Activated gamma-delta T cell (primary cell): ENCODE measurements around the gene PRR35.

ENCODE experiments used
- DNase-seq: peaks from one replicate; lab custom pipeline; 2025; lab: John Stamatoyannopoulos, UW

The PRR35 gene

DNA sequence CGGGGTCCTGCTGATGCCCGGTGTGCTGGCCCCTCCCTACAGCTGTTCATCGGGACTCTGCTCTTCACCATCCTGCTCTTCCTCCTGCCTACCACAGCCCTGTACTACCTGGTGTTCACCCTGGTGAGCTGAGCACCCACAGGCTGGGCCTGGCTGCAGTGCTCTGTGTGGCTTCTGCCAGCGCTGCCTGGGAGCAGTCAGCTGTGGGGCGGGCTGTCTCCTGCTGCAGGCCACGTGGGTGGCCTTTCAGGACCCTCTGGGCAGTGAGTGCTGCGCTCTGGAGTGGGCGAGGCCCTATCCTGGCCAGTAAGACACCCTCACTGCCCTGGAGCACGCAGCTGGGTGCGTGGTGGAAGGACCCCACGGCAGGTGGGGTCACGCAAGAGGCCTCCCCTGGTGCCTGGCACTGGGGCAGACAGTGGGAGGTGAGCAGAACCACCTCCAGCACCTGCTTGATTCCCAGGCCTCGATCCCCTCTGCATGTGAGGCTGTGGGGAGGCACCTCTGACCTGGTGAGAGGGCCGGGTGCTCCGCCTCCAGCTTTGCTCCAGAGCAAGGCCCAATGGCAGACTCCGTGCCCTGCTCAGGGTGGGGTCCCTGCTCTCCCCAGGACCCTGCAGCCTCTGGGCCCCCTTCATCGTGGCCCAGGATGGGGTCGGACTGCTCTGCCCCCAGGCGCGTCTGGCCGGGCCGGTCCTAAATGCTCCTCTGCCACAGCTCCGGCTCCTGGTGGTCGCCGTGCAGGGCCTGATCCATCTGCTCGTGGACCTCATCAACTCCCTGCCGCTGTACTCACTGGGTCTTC, 20.1 kb downstream of the PRR35 start:
- no peak for DNase-seq

DNA sequence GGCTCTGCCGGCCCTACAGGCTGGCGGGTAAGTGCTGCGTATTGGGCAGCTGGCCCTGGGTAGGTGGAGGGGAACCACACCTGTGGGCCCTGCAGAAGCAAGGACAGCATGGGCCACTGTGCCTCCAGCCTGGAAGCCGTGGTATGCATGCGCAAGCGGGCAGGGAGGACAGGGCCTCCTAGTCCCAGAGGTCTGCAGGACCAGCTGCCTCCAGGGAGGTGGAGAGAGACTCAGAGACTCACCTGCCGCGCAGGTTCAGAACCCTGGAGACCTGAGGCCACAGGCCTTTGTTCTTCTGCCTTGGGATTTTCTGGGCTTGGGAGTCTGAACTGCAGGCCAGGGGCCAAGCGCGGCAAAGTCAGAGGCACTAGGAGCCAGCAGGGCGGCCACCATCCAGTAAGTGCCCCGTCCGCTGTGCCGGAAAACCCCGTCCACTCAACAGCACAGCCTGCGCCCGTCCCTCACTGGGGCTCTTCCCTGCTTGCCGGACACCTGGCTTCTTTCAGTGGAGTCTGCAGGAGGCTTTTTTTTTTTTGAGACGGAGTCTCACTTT, 20.8 kb downstream of the PRR35 start:
- DNase-seq = no peak

DNA sequence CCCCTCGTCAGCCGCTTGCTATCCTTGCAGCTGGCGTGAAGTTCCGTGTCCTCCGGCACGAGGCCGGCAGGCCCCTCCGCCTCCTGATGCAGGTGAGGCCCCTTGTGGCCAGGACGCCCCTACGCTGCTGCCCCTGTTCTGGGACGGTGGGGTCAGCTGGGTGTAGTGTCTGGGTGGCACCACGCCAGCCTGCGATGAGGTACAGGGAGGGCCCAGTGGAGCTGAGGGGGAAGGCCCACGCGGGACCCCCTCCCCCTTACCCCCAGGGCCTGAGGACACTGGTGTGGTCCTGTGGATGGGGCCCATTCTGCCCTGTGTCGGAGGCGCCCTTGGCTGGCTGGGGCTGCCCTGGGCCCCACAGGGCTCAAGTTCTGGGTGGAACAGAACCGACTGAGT, 22.0 kb downstream of the PRR35 start:
- no peak for DNase-seq

DNA sequence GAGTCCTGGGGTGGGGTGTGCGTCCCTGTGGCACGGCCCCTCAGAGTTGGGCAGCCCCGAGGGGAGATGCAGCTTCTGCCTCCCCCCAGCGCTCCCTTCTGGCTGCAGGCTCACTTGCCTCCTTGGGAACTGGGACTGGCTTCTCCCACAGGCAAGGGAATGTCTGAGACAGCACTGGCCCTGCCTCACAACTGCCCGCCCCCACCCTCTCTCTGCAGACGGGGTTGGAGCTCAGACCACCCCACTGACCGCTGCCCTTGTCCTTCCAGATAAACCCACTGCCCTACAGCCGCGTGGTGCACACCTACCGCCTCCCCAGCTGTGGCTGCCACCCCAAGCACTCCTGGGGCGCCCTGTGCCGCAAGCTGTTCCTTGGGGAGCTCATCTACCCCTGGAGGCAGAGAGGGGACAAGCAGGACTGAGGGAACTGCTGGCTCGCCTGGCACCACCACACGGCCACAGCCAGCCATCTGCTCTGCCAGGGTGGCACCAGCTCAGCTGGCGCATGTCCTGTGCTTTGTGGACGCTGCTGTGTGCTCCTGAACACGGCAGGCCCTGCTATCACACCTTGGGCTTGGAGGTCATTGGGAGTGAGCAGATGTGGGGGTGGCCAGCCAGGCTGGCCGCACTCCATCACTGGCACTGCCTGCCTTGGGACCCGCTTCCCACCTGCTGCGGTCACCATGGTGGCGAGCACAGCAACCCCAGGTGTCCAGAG, 22.6 kb downstream of the PRR35 start:
- no peak for DNase-seq

DNA sequence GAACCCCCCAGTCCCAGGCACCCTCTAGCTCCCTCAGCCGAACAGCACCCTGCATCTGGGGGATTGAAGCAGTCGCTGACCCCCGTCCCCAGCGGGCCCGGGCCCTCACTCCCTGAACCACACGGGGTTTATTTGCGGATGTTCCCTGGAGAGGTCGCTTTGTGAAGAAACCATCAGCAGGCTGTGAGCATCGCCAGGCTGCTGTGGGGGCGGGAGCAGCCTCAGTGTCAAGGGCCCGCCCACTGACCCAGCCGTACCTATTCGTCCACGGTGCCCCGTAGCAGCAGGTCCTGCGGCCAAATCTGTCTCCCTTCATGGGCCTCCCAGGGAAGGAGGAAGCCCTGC, 23.2 kb downstream of the PRR35 start:
- DNase-seq = no peak

DNA sequence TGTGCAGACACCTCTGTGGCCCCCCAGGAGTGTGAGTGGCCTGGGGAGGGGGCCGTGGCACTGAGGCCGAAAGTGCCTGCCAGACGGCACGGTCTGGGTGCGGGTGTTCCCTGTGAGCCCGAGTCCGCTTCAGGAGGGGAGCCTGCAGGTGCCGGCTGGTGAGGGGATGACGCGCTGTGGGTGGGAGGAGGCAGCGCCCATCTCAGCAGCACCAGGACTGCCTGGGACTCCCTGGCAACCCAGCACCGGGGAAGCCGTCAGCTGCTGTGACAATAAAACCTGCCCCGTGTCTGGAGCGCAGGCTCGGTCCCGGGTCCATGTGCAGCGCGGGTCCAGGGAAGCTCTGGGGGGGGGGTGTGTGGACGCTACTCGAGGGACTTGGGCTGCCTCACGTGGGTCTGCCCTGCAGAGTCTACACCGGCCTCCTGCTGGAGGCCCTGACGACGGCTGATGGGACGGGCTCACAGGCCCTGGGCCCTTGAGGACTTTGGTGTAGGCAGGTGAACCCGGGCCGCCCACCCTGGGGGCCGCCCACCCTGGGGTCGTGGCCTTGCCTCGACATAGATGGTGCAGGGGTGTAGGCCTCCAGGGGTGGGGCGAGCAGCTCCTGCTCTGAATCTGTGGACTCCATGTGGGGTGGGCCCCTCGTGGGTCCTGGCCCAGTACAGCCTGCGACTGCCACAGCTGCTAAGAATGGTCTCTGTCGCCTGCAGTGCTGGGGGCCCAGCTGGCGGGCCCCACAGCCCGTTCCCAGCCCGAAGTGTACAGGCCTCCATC, 23.8 kb downstream of the PRR35 start:
- no peak for DNase-seq

DNA sequence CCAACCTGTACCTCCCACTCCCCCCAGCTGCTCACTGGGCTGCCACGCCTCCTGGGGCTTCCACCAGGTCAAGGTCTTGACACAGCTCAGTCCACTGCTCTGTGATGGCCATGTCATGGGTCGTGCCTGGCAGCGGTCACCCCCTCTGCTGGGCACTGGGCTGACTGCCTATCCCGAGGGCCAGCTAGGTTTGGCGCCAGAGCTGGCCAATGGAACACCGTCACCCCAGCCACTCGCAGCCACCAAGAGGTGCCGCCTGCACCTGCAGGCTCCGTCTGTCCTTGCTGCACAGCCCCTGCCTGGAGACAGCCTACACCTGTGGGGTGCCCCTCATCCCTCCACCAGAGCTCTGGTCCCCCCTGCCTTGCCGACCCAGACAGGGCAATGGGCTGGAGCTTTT, 25.2 kb downstream of the PRR35 start:
- no peak for DNase-seq

DNA sequence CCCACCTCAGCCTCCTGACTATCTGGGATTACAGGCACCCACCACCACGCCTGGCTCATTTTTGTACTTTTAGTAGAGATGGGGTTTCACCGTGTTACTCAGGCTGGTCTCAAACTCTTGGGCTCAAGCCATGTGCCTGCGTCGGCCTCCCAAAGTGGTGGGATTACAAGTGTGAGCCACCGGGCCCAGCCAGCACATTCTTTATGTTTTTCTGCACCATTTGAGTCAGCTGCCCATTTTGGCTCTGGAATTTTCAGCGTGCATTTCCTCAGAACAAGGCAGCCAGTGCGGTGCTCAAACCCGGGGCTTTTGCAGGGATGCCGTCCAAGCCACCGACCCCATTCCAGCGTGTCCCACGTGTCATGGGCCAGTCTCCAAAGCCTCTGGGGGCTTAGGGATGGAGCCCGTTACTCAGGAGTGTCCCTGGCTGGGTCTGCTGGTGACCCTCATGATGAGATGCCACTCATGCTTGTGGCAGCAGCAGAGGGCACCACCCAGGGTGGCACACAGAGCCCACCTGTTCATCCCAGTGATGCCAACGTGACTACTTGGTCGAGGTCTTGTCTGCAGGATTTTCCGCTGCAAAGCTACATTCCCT, 26.0 kb downstream of the PRR35 start:
- no peak for DNase-seq

DNA sequence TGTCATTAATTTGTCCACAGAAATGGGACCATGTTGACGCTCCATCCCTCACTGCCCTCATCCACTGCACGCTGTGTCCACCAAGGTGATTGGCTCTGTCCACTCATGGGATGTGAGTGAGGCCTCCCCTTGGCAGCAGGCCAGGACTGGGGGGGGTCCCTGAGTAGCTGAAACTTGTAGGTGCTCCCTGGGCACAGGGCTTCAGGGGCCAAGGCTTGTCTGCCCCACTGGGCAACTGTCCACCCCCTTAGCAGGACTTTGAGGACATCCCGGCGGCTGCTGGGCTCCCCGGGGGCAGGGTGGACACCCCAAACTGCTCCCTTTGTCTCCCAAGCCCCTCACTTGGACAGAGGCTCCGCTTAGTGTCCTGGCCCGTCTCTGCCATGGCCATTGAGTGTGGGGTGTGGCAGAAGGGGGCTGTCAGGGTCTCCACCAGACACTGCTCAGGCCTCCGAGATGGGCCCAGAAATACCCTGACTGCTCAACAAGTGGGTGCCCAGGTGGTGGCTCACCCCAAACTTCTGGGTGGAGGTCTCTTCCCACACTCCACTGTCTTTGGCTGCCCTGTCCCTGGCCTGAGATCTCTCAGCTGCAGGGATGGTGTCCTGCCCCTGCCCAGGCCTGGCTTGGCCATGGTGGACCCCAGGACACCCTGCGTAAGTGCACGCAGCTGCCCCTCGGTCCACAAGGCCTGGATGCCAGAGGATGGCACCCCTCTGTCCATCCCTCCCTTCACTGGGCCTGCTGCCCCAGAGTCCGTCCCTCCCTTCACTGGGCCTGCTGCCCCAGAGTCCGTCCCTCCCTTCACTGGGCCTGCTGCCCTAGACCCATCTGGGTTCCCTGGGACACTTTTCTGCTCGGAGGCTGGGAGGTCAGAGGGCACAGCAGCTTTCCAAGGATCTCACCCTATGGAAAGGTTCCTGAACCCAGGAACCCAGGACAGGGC, 26.7 kb downstream of the PRR35 start:
- DNase-seq = no peak

DNA sequence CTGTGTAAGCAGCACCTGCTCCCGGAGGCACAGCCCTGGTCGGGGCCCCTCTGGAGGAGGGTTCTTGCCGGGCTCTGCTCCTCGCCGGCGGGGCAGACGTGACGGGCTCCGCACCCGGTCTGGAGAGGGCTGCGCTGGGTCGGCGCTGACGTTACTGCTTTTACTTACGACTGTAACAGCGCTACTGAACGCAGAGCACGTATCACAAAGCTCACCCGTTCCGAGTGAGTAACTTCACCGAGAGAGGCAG, 28.4 kb downstream of the PRR35 start:
- DNase-seq = peak; percentile 44

DNA sequence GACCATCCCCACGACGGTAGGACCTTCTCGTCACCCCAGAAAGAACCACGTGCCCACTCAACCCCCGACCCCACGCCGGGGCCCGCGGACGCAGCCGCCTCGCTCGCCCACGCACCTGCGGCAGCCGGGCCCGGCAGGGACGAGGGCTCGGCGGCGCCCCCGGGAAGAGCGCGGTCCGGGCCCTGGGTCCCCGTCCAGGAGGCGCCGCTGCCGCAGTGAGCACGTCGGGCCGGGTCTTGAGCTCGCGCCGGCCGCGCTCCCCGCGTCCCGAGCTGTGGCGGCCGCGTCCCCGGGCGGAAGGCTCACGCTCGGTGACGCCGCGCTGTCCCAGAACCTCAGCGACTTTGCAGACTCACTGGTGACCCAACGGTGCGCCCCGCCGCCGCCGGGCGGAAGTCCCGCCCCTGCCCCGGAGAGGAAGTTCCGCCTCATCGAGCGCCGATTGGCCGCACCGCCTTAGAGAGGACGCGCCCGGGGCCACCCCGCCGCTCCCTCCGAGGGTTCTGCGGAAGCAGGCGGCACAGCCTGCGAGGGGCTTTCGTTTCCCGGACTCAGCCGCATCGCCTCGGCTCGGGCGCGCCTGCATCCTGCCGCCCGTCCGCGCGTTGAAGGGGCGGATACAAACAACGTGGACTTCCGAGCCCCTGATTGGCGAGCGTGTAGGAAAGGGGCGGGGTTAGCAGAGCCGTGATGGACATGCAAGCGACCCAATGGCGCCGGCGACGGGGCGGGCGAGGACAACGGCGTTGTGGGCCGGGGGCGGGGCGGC, 28.9 kb downstream of the PRR35 start:
- peak; percentile 99 for DNase-seq

DNA sequence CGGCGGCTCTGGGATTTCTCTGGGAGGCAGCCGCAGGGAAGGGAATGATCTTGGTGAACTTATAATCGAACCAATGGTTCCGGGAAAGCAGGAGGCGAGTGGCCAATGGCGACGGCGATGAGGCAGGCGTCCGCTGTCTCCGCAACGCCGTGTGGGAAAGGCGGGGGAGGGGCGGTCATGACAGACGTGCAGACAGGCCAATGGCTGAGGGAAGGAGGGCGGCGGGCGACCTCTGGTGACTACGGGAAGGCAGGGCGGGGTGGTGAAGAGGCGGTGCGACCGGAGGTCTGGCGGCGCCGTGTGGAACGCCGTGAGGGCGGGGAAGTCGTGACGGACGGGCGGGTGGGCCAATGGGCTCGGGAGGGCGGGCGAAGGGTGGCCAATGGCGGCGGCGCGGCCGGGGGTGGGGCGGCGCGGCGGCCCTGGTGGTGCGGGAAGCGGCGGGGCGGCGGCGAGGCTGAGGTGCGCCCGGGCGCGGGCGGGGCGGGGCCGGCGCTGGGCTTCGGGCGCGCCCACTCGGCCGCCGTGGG, 29.5 kb downstream of the PRR35 start, which contains the start of gene RAB40C:
Gene RAB40C (plus strand): TSS at position 409 of the 530 bp plus-strand sequence. CDS start 226 bp downstream, outside the sequence.
- DNase-seq = peak; percentile 98

DNA sequence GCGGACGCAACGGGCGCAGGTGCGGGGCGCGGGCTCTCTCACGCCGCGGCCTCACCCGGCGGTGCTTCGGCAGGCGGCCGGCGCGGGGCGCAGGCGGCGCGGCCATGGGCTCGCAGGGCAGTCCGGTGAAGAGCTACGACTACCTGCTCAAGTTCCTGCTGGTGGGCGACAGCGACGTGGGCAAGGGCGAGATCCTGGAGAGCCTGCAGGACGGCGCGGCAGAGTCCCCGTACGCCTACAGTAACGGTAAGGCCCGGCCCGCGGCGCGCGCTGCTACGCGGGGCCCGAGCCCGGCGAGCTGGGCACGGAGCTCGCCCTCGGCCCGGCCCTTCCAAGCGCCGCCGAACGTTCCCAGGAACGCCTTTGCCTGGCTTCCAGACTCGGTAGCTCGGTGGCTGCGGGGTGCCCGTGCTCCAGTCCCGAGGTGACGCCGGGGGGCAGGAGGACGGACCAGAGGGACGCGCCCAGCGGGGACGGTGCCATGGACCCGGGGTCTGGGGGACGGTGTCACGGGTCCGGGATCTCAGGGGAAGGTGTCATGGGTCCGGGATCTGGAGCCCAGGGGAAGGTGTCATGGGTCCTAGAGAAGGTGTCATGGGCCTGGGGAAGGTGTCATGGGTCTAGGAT, 30.1 kb downstream of the PRR35 start:
- DNase-seq = no peak

DNA sequence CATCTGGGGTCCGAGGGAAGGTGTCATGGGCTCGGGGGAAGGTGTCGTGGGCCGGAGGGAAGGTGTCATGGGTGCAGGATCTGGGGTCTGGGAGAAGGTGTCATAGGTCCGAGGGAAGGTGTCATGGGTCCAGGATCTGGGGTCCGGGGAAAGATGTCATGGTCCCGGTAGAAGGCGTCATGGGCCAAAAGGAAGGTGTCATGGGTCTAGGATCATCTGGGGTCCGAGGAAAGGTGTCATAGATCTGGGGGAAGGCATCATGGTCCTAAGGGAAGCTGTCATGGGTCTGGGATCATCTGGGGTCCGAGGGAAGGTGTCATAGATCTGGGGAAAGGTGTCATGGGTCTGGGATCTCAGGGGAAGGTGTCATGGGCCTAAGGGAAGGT, 30.6 kb downstream of the PRR35 start:
- no peak for DNase-seq

DNA sequence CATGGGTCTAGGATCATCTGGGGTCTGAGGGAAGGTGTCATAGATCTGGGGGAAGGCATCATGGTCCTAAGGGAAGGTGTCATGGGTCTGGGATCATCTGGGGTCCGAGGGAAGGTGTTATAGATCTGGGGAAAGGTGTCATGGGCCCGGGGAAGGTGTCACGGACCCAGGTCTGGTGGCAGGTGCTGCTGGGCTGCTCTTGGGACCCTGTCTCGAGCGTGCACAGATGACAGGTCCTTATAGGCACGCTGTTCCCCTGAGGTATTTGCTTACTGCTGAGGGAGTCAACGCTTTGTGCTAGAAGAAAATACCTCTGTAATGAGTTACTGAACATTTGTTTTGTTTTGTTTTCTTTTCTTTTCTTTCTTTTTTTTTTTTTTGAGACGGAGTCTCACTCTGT, 31.0 kb downstream of the PRR35 start:
- no peak for DNase-seq

DNA sequence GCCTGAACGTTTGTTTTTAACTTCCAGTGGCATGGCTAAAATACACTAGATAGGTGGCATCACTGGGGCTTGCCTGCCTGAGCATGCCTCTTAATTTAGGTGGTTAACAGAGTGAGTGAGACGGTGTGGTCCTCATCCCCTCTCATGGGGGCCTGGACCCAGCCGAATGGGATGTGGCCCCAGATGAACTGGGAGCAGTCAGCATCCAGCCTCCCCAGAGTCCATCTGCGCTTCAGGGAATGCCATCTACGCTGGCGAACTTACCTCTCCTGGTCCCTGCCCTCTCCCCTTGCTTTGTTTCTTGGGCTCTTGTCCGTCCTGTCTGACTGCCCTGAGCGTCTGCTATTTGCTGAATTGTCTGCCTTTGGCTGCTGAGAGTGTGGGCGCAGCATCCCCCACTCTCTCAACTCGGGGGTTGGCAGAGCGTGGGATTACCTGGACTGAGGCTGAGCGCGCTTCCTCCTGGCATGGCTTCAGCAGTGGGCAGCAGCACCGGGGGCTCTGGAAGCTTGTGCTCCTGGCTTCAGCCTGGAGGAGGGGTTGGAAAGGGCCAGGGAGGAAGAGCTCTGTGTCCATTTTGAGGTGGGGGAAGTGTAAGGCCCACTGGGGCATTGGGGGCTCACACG, 31.8 kb downstream of the PRR35 start:
- no peak for DNase-seq

DNA sequence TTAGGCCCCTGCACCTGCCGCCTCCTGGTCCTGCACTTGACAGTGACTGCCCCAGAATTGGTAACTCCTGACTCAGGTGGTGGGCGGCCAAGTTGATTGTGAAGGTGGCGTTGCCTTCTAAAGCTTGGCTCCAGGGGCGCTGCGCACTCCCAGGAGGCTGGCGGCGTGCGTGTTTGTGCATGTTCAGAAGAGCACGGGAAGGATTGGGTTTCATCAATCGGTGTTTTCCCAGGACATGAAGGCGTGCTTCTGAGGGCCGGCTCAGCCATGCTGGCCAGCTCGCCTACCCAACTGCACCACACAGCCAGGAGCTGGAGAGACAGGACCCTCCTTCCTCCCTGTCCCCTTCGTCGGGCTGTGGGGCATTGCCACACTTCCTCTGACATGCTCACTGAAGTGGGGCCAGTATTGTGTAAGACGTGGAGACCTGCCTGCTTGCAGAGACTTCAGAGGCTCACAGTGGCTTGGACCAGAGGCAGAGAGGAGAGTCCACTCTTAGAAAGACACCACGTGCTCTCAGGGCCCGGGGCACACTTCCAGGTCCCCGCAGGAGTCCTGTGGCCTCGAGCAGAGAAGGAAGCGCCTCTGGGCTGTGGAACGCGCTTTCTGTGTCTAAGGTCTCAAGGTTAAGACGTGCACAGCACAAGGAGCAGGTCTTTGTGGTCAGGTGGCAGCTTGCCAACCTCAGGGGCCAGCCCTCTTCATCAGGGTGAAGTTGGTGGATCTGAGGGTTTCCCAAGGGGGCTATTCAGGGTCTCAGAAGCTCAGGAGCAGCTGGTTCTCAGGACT, 32.5 kb downstream of the PRR35 start:
- DNase-seq = no peak

DNA sequence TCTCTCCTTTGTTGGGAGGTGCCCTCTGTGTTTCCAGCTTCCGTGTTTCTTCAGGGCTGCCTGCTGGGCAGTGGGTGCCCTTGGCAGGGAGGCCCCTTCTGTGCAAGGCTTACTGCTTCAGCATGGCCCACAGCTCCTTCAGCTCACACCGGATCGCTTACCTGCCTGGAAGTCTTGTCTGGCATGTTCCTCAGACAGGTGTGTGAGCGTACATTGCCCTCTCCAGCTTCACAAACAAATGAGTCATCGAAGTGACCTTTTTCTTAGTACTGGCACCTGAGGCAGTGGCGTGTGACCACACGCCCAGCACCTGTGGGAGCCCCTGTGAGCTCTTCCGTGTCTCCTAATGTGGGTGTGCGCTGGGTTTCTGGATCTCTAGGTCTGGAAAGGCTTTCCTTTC, 33.2 kb downstream of the PRR35 start:
- DNase-seq = no peak
